GM12872 (cell line): ENCODE measurements around the gene EBF3.

Experiments used
- CTCF ChIP-seq: IDR thresholded peaks from 3 replicates; pipeline ENCODE4 v1.5.1; 2011; ENCODE audit warnings: low read depth, mild to moderate bottlenecking, low read length, moderate library complexity; ENCODE audit not compliant: insufficient read depth

The EBF3 gene

GRCh38 chr10:129851941-129852640 lies 112.0 kb downstream of the EBF3 start:
- no peak for TF ChIP-seq CTCF

DNA sequence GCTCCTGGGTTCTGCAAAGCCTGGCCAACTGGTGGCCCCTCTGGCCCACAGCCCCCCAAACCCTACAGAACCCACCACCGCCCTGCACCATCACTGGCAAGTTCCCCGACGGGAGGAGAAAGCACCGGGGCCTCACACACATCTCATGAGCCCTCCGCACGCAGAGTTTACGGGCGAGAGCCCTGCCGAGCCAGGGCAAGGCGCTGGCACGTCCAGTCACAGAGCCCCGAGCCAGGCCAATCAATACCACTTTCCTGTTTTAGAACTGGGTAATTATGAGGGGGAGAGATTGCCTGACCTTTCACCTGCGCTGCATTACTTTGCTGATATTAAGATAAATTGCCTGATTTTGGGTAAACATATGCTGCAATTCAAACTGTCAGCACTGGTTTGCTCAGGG lies 113.3 kb downstream of the EBF3 start:
- no peak for TF ChIP-seq CTCF

GRCh38 chr10:129850316-129850715 lies 113.8 kb downstream of the EBF3 start:
- TF ChIP-seq CTCF = no peak

GRCh38 chr10:129849853-129850252 lies 114.2 kb downstream of the EBF3 start:
- TF ChIP-seq CTCF = no peak

- no peak for TF ChIP-seq CTCF
Observed at GRCh38 chr10:129849452-129849750, 114.7 kb downstream of the EBF3 start.

- no peak for TF ChIP-seq CTCF
Observed at GRCh38 chr10:129848696-129849451, 115.2 kb downstream of the EBF3 start.

DNA sequence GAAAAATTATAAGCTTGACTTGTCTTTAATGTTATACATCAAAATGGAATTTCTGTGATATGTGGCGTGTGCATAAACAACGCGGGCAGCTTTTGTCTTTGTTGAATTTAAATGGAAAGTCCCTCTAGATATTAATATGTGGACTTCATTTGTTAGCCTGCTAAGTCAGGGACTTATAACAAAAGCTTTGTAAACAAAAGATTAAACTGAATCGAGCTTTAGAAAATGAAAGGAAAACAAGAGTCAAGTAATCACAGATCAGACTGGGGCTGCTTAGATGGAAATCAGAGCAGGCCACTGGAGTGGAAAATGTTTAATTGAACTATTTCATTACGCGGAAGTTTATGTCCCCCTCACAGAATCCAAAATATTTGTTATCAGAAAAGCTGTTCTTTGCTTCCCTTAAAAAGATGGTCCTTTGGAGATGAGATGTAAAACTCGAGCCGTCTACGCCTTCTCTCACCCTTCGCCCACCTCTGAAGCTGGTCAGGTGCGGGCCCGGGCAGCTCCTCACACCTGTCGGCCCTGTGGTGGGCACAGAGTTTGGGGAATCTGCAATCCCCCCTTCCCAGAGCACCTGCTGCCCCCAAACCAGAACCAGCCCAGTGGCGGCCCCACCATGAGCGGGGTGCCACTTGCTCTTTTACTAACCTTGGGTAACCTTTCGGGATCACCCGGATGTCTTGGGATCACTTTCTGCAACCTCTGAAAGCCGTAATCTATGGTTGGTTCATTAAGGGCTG lies 116.2 kb downstream of the EBF3 start:
- no peak for TF ChIP-seq CTCF
